ENCODE measurements around the gene MB21D2. TPM values are rescaled to one million over a fixed set of nuclear protein-coding genes. Genes with fewer than 3 reads are reported as not detected.

The MB21D2 gene
- total RNA-seq, 1 experiment from 2014 or later: 19.7 TPM

DNA sequence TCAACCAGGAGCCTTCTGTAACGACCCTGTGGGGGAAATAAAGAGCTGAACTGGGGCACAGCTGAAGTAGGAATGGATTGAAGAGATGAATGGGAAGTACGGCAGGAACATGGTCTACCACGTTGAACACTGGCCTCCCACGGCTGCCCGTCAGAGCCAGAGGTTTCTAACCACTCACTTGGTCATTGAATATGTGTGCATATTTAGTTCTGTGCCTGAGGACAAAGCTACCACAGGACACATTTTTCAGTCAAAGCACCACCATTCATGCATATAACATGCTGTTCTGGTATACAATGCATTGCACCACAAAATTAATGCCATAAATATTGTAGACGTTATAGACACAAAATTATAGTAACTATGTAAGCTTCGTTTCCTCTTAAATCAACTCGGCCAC is 75.5 kb downstream of the MB21D2 start (continued):
- TF ChIP-seq, protein P1, sequence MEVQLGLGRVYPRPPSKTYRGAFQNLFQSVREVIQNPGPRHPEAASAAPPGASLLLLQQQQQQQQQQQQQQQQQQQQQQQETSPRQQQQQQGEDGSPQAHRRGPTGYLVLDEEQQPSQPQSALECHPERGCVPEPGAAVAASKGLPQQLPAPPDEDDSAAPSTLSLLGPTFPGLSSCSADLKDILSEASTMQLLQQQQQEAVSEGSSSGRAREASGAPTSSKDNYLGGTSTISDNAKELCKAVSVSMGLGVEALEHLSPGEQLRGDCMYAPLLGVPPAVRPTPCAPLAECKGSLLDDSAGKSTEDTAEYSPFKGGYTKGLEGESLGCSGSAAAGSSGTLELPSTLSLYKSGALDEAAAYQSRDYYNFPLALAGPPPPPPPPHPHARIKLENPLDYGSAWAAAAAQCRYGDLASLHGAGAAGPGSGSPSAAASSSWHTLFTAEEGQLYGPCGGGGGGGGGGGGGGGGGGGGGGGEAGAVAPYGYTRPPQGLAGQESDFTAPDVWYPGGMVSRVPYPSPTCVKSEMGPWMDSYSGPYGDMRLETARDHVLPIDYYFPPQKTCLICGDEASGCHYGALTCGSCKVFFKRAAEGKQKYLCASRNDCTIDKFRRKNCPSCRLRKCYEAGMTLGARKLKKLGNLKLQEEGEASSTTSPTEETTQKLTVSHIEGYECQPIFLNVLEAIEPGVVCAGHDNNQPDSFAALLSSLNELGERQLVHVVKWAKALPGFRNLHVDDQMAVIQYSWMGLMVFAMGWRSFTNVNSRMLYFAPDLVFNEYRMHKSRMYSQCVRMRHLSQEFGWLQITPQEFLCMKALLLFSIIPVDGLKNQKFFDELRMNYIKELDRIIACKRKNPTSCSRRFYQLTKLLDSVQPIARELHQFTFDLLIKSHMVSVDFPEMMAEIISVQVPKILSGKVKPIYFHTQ (CRISPR knock-in tag; IDR thresholded peaks at IDR 0.05): no peak
- TF ChIP-seq ETV6 (CRISPR knock-in tag; IDR thresholded peaks at IDR 0.05) (no peak), ZNF138 (CRISPR knock-in tag; conservative IDR thresholded peaks at IDR 0.05) (no peak), KAT7 (CRISPR knock-in tag; IDR thresholded peaks at IDR 0.05; ENCODE audit: borderline replicate concordance) (no peak), ZBTB21 (CRISPR knock-in tag; IDR thresholded peaks at IDR 0.05; ENCODE audit: borderline replicate concordance) (no peak), EMX1 (CRISPR knock-in tag; IDR thresholded peaks at IDR 0.05) (no peak), NR3C1 (CRISPR knock-in tag; conservative IDR thresholded peaks at IDR 0.05; ENCODE audit: low read depth) (no peak), NR2C2 (CRISPR knock-in tag; IDR thresholded peaks at IDR 0.05) (no peak)
- TF ChIP-seq, protein P2, sequence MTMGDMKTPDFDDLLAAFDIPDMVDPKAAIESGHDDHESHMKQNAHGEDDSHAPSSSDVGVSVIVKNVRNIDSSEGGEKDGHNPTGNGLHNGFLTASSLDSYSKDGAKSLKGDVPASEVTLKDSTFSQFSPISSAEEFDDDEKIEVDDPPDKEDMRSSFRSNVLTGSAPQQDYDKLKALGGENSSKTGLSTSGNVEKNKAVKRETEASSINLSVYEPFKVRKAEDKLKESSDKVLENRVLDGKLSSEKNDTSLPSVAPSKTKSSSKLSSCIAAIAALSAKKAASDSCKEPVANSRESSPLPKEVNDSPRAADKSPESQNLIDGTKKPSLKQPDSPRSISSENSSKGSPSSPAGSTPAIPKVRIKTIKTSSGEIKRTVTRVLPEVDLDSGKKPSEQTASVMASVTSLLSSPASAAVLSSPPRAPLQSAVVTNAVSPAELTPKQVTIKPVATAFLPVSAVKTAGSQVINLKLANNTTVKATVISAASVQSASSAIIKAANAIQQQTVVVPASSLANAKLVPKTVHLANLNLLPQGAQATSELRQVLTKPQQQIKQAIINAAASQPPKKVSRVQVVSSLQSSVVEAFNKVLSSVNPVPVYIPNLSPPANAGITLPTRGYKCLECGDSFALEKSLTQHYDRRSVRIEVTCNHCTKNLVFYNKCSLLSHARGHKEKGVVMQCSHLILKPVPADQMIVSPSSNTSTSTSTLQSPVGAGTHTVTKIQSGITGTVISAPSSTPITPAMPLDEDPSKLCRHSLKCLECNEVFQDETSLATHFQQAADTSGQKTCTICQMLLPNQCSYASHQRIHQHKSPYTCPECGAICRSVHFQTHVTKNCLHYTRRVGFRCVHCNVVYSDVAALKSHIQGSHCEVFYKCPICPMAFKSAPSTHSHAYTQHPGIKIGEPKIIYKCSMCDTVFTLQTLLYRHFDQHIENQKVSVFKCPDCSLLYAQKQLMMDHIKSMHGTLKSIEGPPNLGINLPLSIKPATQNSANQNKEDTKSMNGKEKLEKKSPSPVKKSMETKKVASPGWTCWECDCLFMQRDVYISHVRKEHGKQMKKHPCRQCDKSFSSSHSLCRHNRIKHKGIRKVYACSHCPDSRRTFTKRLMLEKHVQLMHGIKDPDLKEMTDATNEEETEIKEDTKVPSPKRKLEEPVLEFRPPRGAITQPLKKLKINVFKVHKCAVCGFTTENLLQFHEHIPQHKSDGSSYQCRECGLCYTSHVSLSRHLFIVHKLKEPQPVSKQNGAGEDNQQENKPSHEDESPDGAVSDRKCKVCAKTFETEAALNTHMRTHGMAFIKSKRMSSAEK (CRISPR knock-in tag; IDR thresholded peaks at IDR 0.05; ENCODE audit: borderline replicate concordance): no peak
- TF ChIP-seq, protein P3, sequence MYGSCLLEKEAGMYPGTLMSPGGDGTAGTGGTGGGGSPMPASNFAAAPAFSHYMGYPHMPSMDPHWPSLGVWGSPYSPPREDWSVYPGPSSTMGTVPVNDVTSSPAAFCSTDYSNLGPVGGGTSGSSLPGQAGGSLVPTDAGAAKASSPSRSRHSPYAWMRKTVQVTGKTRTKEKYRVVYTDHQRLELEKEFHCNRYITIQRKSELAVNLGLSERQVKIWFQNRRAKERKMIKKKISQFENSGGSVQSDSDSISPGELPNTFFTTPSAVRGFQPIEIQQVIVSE (CRISPR knock-in tag; IDR thresholded peaks at IDR 0.05; ENCODE audit: borderline replicate concordance): no peak

DNA sequence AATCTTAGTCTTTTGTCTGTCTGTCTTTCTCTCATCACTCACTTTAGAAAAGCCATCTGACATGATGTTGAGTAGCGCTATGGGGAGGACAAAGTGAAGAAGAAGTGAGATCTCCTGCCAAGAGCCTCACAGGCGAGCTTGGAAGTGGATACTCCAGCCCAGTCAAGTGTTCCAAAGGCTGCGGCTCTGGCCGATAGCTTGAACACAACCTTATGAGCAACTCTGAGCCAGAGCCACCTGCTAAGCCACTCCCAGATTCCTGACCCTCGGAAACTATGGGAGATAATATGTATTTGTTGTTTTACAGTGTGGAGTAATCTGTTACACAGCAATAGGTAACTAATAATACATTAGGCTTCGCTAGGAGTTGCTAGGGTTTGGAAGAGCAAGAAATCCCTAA is 76.2 kb downstream of the MB21D2 start:
- Mint-ChIP-seq H3K4me3 (no peak overlapping the region), H3K9me3 (no peaks in the 10 kb centered on the region), H3K4me1 (peaks cover 73% of the 10 kb centered on the region), H3K27me3 (ENCODE audit: low read depth) (no peaks in the 10 kb centered on the region), H3K36me3 (no peaks in the 10 kb centered on the region), H3K27ac (no peak overlapping the region)
- ATAC-seq (no peak), DNase-seq (ENCODE audit: low spot score) (no peak)
- TF ChIP-seq GTF2I (CRISPR knock-in tag; conservative IDR thresholded peaks at IDR 0.05) (no peak), TEAD1 (CRISPR knock-in tag; IDR thresholded peaks at IDR 0.05) (no peak), ELF4 (CRISPR knock-in tag; IDR thresholded peaks at IDR 0.05; ENCODE audit: low read depth) (no peak), ZNF671 (CRISPR knock-in tag; IDR thresholded peaks at IDR 0.05) (no peak), TCF7 (CRISPR knock-in tag; IDR thresholded peaks at IDR 0.05; ENCODE audit: low read depth) (no peak)
- ChIA-PET CTCF (no interaction called here), POLR2A (interaction anchor here (0.5 kb wide), 1 partner anchor 14 kb away, joined by 3 read pairs; no protein-coding TSS in a partner anchor)

DNA sequence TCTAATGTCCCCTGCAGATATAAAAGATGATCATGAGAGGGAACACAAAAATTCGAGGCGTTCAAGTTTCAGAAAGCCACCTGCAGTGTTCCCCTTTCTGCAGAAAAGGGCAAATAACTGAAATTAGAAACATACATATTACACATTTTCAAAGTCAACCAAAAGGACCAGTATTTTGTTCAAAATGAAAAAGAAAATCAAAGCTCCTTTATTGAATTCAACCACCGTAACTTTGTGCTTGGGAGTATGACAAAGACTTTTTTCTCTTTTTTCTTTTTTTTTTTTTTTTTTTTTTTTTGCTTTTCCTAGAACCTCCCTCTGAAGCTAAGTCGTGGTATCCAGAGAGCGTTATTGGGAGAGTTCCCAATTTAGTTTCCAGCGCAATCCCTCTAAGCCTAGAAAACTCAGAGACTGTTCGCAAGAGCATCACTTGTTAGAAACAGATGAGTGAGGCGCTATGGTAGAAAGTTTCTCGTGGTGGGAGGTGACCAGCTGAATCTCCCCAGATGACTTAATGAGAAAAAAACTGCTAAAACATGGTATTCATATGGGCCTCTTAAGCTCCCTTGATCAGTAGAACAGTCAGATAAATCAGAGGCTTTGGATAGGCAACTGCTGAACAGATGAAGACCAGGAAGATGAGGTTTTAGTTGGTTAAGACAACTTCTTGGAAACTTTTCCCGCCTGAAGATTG is 77.4 kb downstream of the MB21D2 start:
- ChIA-PET CTCF (interaction anchor here (0.7 to 0.9 kb wide), 2 partner anchors 17 to 77 kb away, joined by 3 to 4 read pairs; partner anchors contain the start of gene MB21D2), POLR2A (interaction anchor here (0.5 to 0.6 kb wide), 3 partner anchors 26 to 634 kb away, joined by 3 to 10 read pairs (median 4); no protein-coding TSS in a partner anchor)
- peaks cover 73% of the 10 kb centered on the region for H3K4me1 Mint-ChIP-seq
- H3K27ac Mint-ChIP-seq: no peak overlapping the region; the same call in 1 of the 2 replicates
- no peaks in the 10 kb centered on the region for H3K27me3 Mint-ChIP-seq (ENCODE audit: low read depth)
- peaks cover 4% of the 10 kb centered on the region for H3K9me3 Mint-ChIP-seq
- ATAC-seq: no peak
- H3K36me3 Mint-ChIP-seq: 0 out of 2 replicates have a peak, but pooled peaks cover 3% of the 10 kb centered on the region
- DNase-seq (ENCODE audit: low spot score): no peak
- H3K4me3 Mint-ChIP-seq: no peak overlapping the region
- TF ChIP-seq HMGA2 (CRISPR knock-in tag; IDR thresholded peaks at IDR 0.05) (no peak), ATF1 (CRISPR knock-in tag; IDR thresholded peaks at IDR 0.05) (no peak)
- TF ChIP-seq, protein P3 (CRISPR knock-in tag; IDR thresholded peaks at IDR 0.05; ENCODE audit: borderline replicate concordance): no peak
- TF ChIP-seq, protein P4, sequence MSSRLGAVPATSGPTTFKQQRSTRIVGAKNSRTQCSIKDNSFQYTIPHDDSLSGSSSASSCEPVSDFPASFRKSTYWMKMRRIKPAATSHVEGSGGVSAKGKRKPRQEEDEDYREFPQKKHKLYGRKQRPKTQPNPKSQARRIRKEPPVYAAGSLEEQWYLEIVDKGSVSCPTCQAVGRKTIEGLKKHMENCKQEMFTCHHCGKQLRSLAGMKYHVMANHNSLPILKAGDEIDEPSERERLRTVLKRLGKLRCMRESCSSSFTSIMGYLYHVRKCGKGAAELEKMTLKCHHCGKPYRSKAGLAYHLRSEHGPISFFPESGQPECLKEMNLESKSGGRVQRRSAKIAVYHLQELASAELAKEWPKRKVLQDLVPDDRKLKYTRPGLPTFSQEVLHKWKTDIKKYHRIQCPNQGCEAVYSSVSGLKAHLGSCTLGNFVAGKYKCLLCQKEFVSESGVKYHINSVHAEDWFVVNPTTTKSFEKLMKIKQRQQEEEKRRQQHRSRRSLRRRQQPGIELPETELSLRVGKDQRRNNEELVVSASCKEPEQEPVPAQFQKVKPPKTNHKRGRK (CRISPR knock-in tag; IDR thresholded peaks at IDR 0.05; ENCODE audit: borderline replicate concordance): no peak
- TF ChIP-seq, protein P5, sequence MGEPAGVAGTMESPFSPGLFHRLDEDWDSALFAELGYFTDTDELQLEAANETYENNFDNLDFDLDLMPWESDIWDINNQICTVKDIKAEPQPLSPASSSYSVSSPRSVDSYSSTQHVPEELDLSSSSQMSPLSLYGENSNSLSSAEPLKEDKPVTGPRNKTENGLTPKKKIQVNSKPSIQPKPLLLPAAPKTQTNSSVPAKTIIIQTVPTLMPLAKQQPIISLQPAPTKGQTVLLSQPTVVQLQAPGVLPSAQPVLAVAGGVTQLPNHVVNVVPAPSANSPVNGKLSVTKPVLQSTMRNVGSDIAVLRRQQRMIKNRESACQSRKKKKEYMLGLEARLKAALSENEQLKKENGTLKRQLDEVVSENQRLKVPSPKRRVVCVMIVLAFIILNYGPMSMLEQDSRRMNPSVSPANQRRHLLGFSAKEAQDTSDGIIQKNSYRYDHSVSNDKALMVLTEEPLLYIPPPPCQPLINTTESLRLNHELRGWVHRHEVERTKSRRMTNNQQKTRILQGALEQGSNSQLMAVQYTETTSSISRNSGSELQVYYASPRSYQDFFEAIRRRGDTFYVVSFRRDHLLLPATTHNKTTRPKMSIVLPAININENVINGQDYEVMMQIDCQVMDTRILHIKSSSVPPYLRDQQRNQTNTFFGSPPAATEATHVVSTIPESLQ (CRISPR knock-in tag; IDR thresholded peaks at IDR 0.05): no peak

Data from WTC11 (cell line).